Upper lobe of left lung (tissue), 4 donors: ENCODE data around the gene MANSC1.

ENCODE experiments used
- CTCF ChIP-seq, 6 experiments: fragments of 450-650 bp in 4 of 6; fragments of 200-600 bp in 2 of 6; sonication (generic) in 2 of 6; IDR thresholded peaks; one replicate each; pipeline ENCODE4 v1.5.1; 2016 to 2019; ENCODE audit warnings: antibody characterized with exemption in 6 of 6
- POLR2A ChIP-seq, 4 donors: fragments of 450-650 bp; IDR thresholded peaks; one replicate each; pipeline ENCODE4 v1.5.1; 2016 to 2017; ENCODE audit warnings: antibody characterized with exemption in 4 of 4, mild to moderate bottlenecking in 2 of 4
- POLR2AphosphoS5 ChIP-seq, 2 donors: sonication (generic); formaldehyde crosslinking; IDR thresholded peaks; one replicate each; pipeline ENCODE4 v1.5.1; 2017; ENCODE audit warnings: antibody characterized with exemption in 2 of 2

GRCh38 chr12:12358528-12358927 lies 8.5 kb upstream of the MANSC1 start:
- TF ChIP-seq CTCF (IDR thresholded peaks at IDR 0.05) (no peak), POLR2A (IDR thresholded peaks at IDR 0.05) (no peak), POLR2AphosphoS5 (IDR thresholded peaks at IDR 0.05) (no peak)
